ENCODE data around the gene ATP1A2. TPM values are rescaled to one million over a fixed set of nuclear protein-coding genes. Genes with fewer than 3 reads are reported as not detected.

ATP1A2 gene
- total RNA-seq, 2 experiments from 2014 or later: not detected

- Mint-ChIP-seq H3K4me1 (no peaks in the 10 kb centered on the region), H3K27me3 (peaks cover 18% of the 10 kb centered on the region), H3K27ac (no peak overlapping the region), H3K9me3 (no peaks in the 10 kb centered on the region), H3K36me3 (ENCODE audit: low read depth) (no peaks in the 10 kb centered on the region), H3K4me3 (no peak overlapping the region)
- ChIA-PET CTCF (no interaction called here), POLR2A (interaction anchor here (0.8 kb wide), 1 partner anchor 305 kb away, joined by 3 read pairs; the partner anchor contains the start of gene SLAMF8)
- no peak for DNase-seq
These were observed 16.4 kb downstream of the ATP1A2 start for GRCh38 chr1:160131803-160132565.

- CTCF ChIA-PET: no interaction called here
- no peak overlapping the region for H3K4me3 Mint-ChIP-seq
- DNase-seq: no peak
- no peaks in the 10 kb centered on the region for H3K4me1 Mint-ChIP-seq
- H3K36me3 Mint-ChIP-seq (ENCODE audit: low read depth): no peaks in the 10 kb centered on the region
- H3K27me3 Mint-ChIP-seq: peaks cover 18% of the 10 kb centered on the region
- H3K9me3 Mint-ChIP-seq: no peaks in the 10 kb centered on the region
- H3K27ac Mint-ChIP-seq: no peak overlapping the region
- POLR2A ChIA-PET: no interaction called here
These were observed 18.6 kb downstream of the ATP1A2 start for GRCh38 chr1:160133990-160134770.

DNA sequence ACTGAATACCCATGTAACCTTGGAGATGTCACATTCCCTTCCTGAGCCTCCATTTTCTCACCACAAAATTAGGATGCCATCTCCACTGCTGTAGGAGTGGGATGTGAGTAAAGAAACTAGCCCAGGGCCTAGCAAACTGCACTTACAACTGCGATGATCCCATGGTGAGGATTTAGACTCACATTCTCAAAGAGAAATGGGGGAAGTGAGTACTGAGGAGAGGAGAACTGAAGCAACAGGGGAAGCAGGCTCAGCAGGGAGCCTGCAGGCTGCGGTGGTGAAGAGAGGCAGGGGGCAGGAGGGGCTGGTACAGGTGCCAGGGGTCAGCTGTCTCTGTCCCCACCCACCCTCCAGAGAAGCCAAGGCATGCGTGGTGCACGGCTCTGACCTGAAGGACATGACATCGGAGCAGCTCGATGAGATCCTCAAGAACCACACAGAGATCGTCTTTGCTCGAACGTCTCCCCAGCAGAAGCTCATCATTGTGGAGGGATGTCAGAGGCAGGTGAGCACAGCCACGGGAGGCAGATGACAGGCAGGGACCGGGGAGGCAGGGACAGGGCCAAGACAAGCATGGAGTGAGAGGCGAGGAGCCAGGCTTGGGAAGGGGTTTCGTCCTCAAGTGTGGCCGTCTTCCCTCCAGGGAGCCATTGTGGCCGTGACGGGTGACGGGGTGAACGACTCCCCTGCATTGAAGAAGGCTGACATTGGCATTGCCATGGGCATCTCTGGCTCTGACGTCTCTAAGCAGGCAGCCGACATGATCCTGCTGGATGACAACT, 19.4 kb downstream of the ATP1A2 start:
- H3K4me1 Mint-ChIP-seq: no peaks in the 10 kb centered on the region
- no peak for DNase-seq
- ChIA-PET CTCF (no interaction called here), POLR2A (no interaction called here)
- no peaks in the 10 kb centered on the region for H3K9me3 Mint-ChIP-seq
- H3K27me3 Mint-ChIP-seq: peaks cover 19% of the 10 kb centered on the region
- H3K4me3 Mint-ChIP-seq: no peak overlapping the region
- no peak overlapping the region for H3K27ac Mint-ChIP-seq
- no peaks in the 10 kb centered on the region for H3K36me3 Mint-ChIP-seq (ENCODE audit: low read depth)

- Mint-ChIP-seq H3K9me3 (no peaks in the 10 kb centered on the region), H3K36me3 (ENCODE audit: low read depth) (no peaks in the 10 kb centered on the region), H3K4me3 (no peak overlapping the region), H3K27ac (no peak overlapping the region), H3K4me1 (no peaks in the 10 kb centered on the region), H3K27me3 (peaks cover 19% of the 10 kb centered on the region)
- ChIA-PET POLR2A (no interaction called here), CTCF (no interaction called here)
- DNase-seq: no peak
These were observed 20.8 kb downstream of the ATP1A2 start for GRCh38 chr1:160136121-160136925.

DNA sequence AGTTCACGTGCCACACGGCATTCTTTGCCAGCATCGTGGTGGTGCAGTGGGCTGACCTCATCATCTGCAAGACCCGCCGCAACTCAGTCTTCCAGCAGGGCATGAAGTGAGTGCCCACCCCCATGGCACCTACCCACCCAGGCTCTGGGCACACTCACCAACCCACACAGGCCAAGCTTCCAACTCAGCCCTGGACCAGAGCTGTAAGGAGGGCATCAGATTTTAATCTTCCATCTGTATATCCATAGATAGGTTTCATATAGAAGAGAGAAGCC, 21.3 kb downstream of the ATP1A2 start:
- Mint-ChIP-seq H3K27ac (no peak overlapping the region), H3K36me3 (ENCODE audit: low read depth) (no peaks in the 10 kb centered on the region), H3K9me3 (no peaks in the 10 kb centered on the region), H3K27me3 (peaks cover 23% of the 10 kb centered on the region), H3K4me1 (no peaks in the 10 kb centered on the region), H3K4me3 (no peak overlapping the region)
- ChIA-PET CTCF (no interaction called here), POLR2A (no interaction called here)
- no peak for DNase-seq

DNA sequence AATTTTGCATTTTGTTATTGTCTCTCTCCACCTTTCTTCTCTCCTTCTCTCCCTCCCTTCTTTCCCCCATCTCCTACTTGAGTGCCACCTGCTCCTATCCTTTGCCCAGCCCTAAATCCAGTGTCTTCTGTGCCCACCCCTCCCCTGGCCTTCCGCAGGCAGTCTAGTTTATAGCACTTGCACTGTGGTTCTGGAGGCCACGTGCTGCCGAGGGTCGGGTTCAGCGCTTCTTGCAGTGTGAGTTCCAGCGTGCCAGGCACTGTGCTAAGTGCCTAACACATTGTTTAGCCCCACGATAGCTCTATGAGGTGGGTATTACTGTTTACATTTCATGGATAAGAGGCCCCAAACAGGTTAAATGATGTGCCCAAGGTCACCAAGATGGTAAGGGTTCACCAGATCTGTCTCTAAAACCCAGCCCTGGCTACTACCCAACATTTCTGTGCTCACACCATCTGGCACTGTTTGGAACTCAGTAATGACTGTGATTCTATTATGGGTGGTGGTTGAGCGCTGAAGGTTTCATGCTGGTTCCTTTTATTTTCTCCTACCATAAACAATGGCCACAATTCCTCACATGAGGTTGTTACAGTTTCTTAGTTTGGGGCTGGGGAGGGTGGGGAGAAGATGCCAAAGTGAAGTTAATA, 21.8 kb downstream of the ATP1A2 start:
- peaks cover 22% of the 10 kb centered on the region for H3K27me3 Mint-ChIP-seq
- POLR2A ChIA-PET: no interaction called here
- no peaks in the 10 kb centered on the region for H3K9me3 Mint-ChIP-seq
- no peaks in the 10 kb centered on the region for H3K4me1 Mint-ChIP-seq
- no peaks in the 10 kb centered on the region for H3K36me3 Mint-ChIP-seq (ENCODE audit: low read depth)
- no peak for DNase-seq
- no peak overlapping the region for H3K4me3 Mint-ChIP-seq
- CTCF ChIA-PET: no interaction called here
- H3K27ac Mint-ChIP-seq: no peak overlapping the region

GRCh38 chr1:160139840-160140239, 24.3 kb downstream of the ATP1A2 start:
- POLR2A ChIA-PET: no interaction called here
- Mint-ChIP-seq H3K9me3 (no peaks in the 10 kb centered on the region), H3K4me3 (no peak overlapping the region), H3K27ac (no peak overlapping the region), H3K27me3 (peaks cover 28% of the 10 kb centered on the region), H3K36me3 (ENCODE audit: low read depth) (no peaks in the 10 kb centered on the region), H3K4me1 (no peaks in the 10 kb centered on the region)
- CTCF ChIA-PET: no interaction called here
- DNase-seq: no peak

- POLR2A ChIA-PET: no interaction called here
- Mint-ChIP-seq H3K27me3 (peaks cover 39% of the 10 kb centered on the region), H3K4me1 (no peaks in the 10 kb centered on the region)
These were observed 28.1 kb downstream of the ATP1A2 start for GRCh38 chr1:160143695-160144094.

GRCh38 chr1:160144921-160145320, 29.4 kb downstream of the ATP1A2 start:
- Mint-ChIP-seq H3K4me1 (no peaks in the 10 kb centered on the region), H3K4me3 (no peak overlapping the region), H3K36me3 (ENCODE audit: low read depth) (no peaks in the 10 kb centered on the region)

More at GRCh38 chr1:160143695-160144094, 28.1 kb downstream of the ATP1A2 start:
- no peak overlapping the region for H3K27ac Mint-ChIP-seq
- H3K36me3 Mint-ChIP-seq (ENCODE audit: low read depth): no peaks in the 10 kb centered on the region
- H3K9me3 Mint-ChIP-seq: no peaks in the 10 kb centered on the region
- DNase-seq: no peak
- CTCF ChIA-PET: no interaction called here
- no peak overlapping the region for H3K4me3 Mint-ChIP-seq

GRCh38 chr1:160146107-160146506, 30.5 kb downstream of the ATP1A2 start:
- no peaks in the 10 kb centered on the region for H3K9me3 Mint-ChIP-seq
- no peaks in the 10 kb centered on the region for H3K4me1 Mint-ChIP-seq
- no peak overlapping the region for H3K27ac Mint-ChIP-seq
- ChIA-PET CTCF (no interaction called here), POLR2A (no interaction called here)
- H3K36me3 Mint-ChIP-seq (ENCODE audit: low read depth): no peaks in the 10 kb centered on the region
- H3K4me3 Mint-ChIP-seq: no peak overlapping the region
- peaks cover 36% of the 10 kb centered on the region for H3K27me3 Mint-ChIP-seq
- DNase-seq: no peak

More at GRCh38 chr1:160144921-160145320, 29.4 kb downstream of the ATP1A2 start:
- ChIA-PET CTCF (interaction anchor here (1.1 kb wide), 1 partner anchor 145 kb away, joined by 4 read pairs; no protein-coding TSS in a partner anchor), POLR2A (no interaction called here)
- peaks cover 37% of the 10 kb centered on the region for H3K27me3 Mint-ChIP-seq
- no peak for DNase-seq
- H3K9me3 Mint-ChIP-seq: no peaks in the 10 kb centered on the region
- H3K27ac Mint-ChIP-seq: no peak overlapping the region

DNA sequence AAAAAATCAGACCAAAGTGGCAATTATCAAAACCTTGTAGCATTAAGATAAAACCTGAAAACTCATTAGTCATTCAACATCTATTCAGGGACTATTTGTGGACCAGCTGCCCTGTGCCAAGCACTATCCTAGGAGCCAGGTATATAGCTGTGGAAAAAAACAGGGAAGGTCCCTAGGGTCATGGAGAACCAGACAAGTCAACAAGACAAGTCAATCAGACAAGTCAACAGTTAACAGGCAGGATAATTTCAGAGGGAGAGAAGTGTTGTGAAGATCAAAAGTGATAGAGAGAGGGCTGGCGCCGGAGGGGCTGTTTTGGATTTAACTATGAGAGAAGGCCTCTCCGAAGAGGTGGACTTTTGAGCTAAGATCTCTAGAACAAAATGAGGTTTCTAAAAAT, 32.6 kb downstream of the ATP1A2 start:
- CTCF ChIA-PET: interaction anchor here (0.7 to 1.4 kb wide), 2 partner anchors 48 to 143 kb away, joined by 3 read pairs; no protein-coding TSS in a partner anchor

GRCh38 chr1:160149233-160149632, 33.7 kb downstream of the ATP1A2 start:
- Mint-ChIP-seq H3K4me1 (no peaks in the 10 kb centered on the region), H3K36me3 (ENCODE audit: low read depth) (no peaks in the 10 kb centered on the region), H3K9me3 (no peaks in the 10 kb centered on the region), H3K27ac (no peak overlapping the region), H3K4me3 (no peak overlapping the region), H3K27me3 (peaks cover 13% of the 10 kb centered on the region)
- ChIA-PET CTCF (interaction anchor here (0.6 kb wide), 1 partner anchor 9 kb away, joined by 5 read pairs; no protein-coding TSS in a partner anchor), POLR2A (no interaction called here)
- no peak for DNase-seq

More for the DNA sequence above, 32.6 kb downstream of the ATP1A2 start:
- Mint-ChIP-seq H3K27me3 (peaks cover 19% of the 10 kb centered on the region), H3K27ac (no peak overlapping the region), H3K9me3 (no peaks in the 10 kb centered on the region), H3K4me1 (no peaks in the 10 kb centered on the region), H3K36me3 (ENCODE audit: low read depth) (no peaks in the 10 kb centered on the region), H3K4me3 (no peak overlapping the region)
- no peak for DNase-seq
- POLR2A ChIA-PET: no interaction called here
